ENCODE data around the gene NPIPA1. TPM values are rescaled to one million over a fixed set of nuclear protein-coding genes. Genes with fewer than 3 reads are reported as not detected.
A peak's percentile ranks its signal among the peaks of the same experiment; 100 is the strongest.
"Not testable (repeated sequence)": the region's sequence is repeated elsewhere in the genome, so short reads cannot be mapped to it uniquely, and the experiment has no call there.

NPIPA1 gene
- total and polyA plus RNA-seq, 4 donors = 62.2 to 212 (median 167) TPM

DNA sequence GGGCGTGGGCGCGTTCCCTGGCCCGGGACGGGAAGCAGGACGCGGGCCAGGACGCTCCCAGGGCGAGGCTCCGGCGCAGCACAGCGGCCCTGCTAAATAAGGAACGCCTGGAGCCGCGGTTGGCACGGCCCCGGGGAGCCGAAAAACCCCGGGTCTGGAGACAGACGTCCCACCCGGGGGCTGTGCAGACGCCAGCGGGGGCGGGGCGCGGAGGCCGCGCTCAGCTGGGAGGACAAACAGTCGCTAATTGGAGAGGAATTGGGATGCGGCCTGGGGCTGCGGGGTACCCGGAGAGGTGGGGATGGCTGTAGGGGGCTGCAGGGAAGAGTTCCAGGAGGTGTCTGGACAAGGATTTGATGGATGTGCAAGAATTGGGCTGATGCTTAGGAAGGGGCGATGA lies 25.3 kb upstream of the NPIPA1 start:
- not testable (repeated sequence) for H3K9me3 ChIP-seq (ENCODE audit: control insufficient read depth, insufficient read depth, low read length); H3K36me3 ChIP-seq (ENCODE audit: control insufficient read depth, insufficient read depth, low read length); DNase-seq (ENCODE audit: low read depth in 4 of 6, low spot score in 6 of 6); H3K27me3 ChIP-seq (ENCODE audit: control insufficient read depth, insufficient read depth, low read length); H3K27ac ChIP-seq (ENCODE audit: low read depth, low read length); H3K4me1 ChIP-seq (ENCODE audit: control insufficient read depth, insufficient read depth, low read length)
- H3K4me3 ChIP-seq (ENCODE audit: low read depth, low read length) = peak overlapping the region; percentile 24
- WGBS (ENCODE audit: insufficient coverage) = 0% methylated on average over 5 of the region's 33 CpGs

DNA sequence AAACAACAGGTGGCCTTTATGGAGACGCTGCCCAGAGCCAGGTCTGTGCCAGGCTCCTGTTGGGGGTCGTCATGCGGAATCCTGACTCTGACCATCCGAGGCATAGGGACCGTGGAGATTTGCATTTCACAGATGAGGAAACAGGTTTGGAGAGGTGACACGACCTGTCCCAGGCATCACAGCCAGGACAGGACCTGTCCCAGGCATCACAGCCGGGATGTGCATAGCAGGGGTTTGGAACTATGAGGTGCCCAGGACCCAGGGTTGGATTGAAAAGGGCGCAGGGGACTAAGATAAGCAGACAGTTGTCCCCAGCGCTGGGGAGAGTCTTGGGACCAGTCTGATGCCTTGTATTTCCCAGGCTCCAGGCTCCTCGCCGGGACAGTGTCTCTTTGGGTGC lies 24.7 kb upstream of the NPIPA1 start:
- no CpG with 5 or more reads among the region's 11 CpGs for WGBS (ENCODE audit: insufficient coverage)
- H3K4me3 ChIP-seq (ENCODE audit: low read depth, low read length); H3K9me3 ChIP-seq (ENCODE audit: control insufficient read depth, insufficient read depth, low read length): not testable (repeated sequence)

DNA sequence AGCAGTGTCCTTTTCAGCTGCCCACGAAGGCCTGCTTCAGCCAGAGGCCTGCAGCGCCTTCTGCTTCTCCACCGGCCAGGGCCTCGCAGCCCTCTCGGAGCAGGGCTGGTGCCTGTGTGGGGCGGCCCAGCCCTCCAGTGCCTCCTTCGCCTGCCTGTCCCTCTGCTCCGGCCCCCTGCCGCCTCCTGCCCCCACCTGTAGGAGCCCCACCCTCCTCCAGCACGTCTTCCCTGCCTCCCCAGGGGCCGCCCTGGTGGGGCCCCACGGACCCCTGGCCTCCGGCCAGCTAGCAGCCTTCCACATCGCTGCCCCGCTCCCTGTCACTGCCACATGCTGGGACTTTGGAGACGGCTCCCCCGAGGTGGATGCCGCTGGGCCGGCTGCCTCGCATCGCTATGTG lies 18.7 kb upstream of the NPIPA1 start:
- not testable (repeated sequence) for H3K36me3 ChIP-seq (ENCODE audit: control insufficient read depth, insufficient read depth, low read length); H3K9me3 ChIP-seq (ENCODE audit: control insufficient read depth, insufficient read depth, low read length); H3K27me3 ChIP-seq (ENCODE audit: control insufficient read depth, insufficient read depth, low read length); H3K4me1 ChIP-seq (ENCODE audit: control insufficient read depth, insufficient read depth, low read length); H3K4me3 ChIP-seq (ENCODE audit: low read depth, low read length); H3K27ac ChIP-seq (ENCODE audit: low read depth, low read length)
- peak in 1 of 6 donors; percentile 1 for DNase-seq (ENCODE audit: low read depth in 4 of 6, low spot score in 6 of 6)
- WGBS (ENCODE audit: insufficient coverage) = no CpG with 5 or more reads among the region's 21 CpGs

More for the DNA sequence above, 24.7 kb upstream of the NPIPA1 start:
- H3K27me3 ChIP-seq (ENCODE audit: control insufficient read depth, insufficient read depth, low read length); DNase-seq (ENCODE audit: low read depth in 4 of 6, low spot score in 6 of 6); H3K27ac ChIP-seq (ENCODE audit: low read depth, low read length); H3K4me1 ChIP-seq (ENCODE audit: control insufficient read depth, insufficient read depth, low read length); H3K36me3 ChIP-seq (ENCODE audit: control insufficient read depth, insufficient read depth, low read length): not testable (repeated sequence)

DNA sequence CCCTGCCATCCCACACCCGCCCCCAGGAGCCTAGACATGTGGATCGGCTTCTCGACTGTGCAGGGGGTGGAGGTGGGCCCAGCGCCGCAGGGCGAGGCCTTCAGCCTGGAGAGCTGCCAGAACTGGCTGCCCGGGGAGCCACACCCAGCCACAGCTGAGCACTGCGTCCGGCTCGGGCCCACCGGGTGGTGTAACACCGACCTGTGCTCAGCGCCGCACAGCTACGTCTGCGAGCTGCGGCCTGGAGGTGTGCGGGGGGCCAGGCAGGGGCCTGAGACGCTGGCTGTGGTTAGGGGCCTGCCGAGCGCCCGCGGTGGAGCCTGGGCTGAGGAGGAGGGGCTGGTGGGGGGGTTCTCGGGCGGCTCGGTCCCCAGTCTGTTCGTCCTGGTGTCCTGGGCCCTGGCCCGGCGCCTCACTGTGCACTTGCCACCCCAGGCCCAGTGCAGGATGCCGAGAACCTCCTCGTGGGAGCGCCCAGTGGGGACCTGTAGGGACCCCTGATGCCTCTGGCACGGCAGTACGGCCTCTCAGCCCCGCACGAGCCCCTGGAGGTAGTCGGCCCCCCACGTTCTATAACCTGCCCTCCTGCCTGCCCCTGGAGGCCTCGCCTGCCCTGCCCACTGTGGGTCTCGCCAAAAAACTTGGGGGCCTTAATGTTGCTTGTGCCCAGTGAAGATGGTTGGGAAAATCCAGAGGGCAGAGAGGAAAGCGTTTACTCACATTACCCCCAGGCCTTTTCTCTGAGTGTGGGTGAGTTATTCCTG lies 17.2 kb upstream of the NPIPA1 start:
- not testable (repeated sequence) for H3K27me3 ChIP-seq (ENCODE audit: control insufficient read depth, insufficient read depth, low read length); H3K9me3 ChIP-seq (ENCODE audit: control insufficient read depth, insufficient read depth, low read length); H3K4me3 ChIP-seq (ENCODE audit: low read depth, low read length); H3K4me1 ChIP-seq (ENCODE audit: control insufficient read depth, insufficient read depth, low read length); DNase-seq (ENCODE audit: low read depth in 4 of 6, low spot score in 6 of 6); H3K27ac ChIP-seq (ENCODE audit: low read depth, low read length); H3K36me3 ChIP-seq (ENCODE audit: control insufficient read depth, insufficient read depth, low read length)
- WGBS (ENCODE audit: insufficient coverage) = 87% methylated on average over 6 of the region's 41 CpGs

- not testable (repeated sequence) for H3K27ac ChIP-seq (ENCODE audit: low read depth, low read length); H3K27me3 ChIP-seq (ENCODE audit: control insufficient read depth, insufficient read depth, low read length); H3K36me3 ChIP-seq (ENCODE audit: control insufficient read depth, insufficient read depth, low read length); H3K9me3 ChIP-seq (ENCODE audit: control insufficient read depth, insufficient read depth, low read length); H3K4me3 ChIP-seq (ENCODE audit: low read depth, low read length); H3K4me1 ChIP-seq (ENCODE audit: control insufficient read depth, insufficient read depth, low read length); DNase-seq (ENCODE audit: low read depth in 4 of 6, low spot score in 6 of 6)
- WGBS (ENCODE audit: insufficient coverage) = no CpG with 5 or more reads among the region's 27 CpGs
These were observed 15.0 kb upstream of the NPIPA1 start for GRCh38 chr16:14922285-14922684.

DNA sequence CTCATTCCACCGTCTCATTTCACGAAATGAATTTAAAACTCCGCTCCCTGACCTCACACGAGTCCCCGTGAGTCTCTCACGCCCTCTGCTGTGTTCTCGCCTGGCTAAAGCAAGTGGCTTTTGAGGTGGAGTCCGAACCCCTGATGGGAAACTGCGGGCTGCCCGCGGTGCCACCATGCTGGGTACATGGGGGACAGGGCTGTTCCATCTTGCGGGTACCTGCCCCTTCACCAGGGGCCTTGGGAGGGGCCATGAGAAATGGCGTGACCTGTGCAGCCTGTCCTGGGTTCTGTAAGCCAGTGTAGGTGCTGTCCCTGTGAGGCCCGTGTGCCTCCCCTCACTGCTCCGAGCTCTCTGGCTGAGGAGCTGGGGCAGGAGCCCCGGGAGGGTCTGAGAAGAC lies 14.3 kb upstream of the NPIPA1 start:
- not testable (repeated sequence) for H3K4me3 ChIP-seq (ENCODE audit: low read depth, low read length); DNase-seq (ENCODE audit: low read depth in 4 of 6, low spot score in 6 of 6); H3K4me1 ChIP-seq (ENCODE audit: control insufficient read depth, insufficient read depth, low read length); H3K27ac ChIP-seq (ENCODE audit: low read depth, low read length); H3K9me3 ChIP-seq (ENCODE audit: control insufficient read depth, insufficient read depth, low read length); H3K27me3 ChIP-seq (ENCODE audit: control insufficient read depth, insufficient read depth, low read length)
- 100% methylated on average over 3 of the region's 16 CpGs for WGBS (ENCODE audit: insufficient coverage)
- H3K36me3 ChIP-seq (ENCODE audit: control insufficient read depth, insufficient read depth, low read length) = peaks cover 10% of the 10 kb centered on the region

- WGBS (ENCODE audit: insufficient coverage) = no CpG with 5 or more reads among the region's 31 CpGs
- H3K9me3 ChIP-seq (ENCODE audit: control insufficient read depth, insufficient read depth, low read length); H3K27ac ChIP-seq (ENCODE audit: low read depth, low read length); H3K4me1 ChIP-seq (ENCODE audit: control insufficient read depth, insufficient read depth, low read length); DNase-seq (ENCODE audit: low read depth in 4 of 6, low spot score in 6 of 6); H3K4me3 ChIP-seq (ENCODE audit: low read depth, low read length); H3K27me3 ChIP-seq (ENCODE audit: control insufficient read depth, insufficient read depth, low read length): not testable (repeated sequence)
- H3K36me3 ChIP-seq (ENCODE audit: control insufficient read depth, insufficient read depth, low read length) = peaks cover 13% of the 10 kb centered on the region
These were observed 13.7 kb upstream of the NPIPA1 start for GRCh38 chr16:14923394-14924088.

DNA sequence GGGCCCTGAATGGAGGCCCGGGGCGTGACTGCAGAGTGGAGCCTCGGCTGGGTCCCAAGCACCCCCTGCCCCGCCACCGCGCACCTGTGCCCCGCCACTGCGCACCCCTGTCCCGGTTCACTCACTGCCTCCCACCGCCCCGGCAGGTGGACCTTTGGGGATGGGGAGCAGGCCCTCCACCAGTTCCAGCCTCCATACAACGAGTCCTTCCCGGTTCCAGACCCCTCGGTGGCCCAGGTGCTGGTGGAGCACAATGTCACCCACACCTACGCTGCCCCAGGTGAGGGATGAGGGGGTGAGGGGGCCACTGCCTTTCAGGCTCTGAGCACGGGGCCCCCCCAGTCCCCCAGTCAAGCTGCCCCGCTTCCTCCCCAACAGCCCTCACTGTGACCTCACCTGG lies 12.9 kb upstream of the NPIPA1 start:
- no CpG with 5 or more reads among the region's 17 CpGs for WGBS (ENCODE audit: insufficient coverage)
- H3K27ac ChIP-seq (ENCODE audit: low read depth, low read length); H3K4me1 ChIP-seq (ENCODE audit: control insufficient read depth, insufficient read depth, low read length); H3K27me3 ChIP-seq (ENCODE audit: control insufficient read depth, insufficient read depth, low read length); H3K4me3 ChIP-seq (ENCODE audit: low read depth, low read length); DNase-seq (ENCODE audit: low read depth in 4 of 6, low spot score in 6 of 6); H3K9me3 ChIP-seq (ENCODE audit: control insufficient read depth, insufficient read depth, low read length): not testable (repeated sequence)
- peaks cover 13% of the 10 kb centered on the region for H3K36me3 ChIP-seq (ENCODE audit: control insufficient read depth, insufficient read depth, low read length)

GRCh38 chr16:14924982-14925381 lies 12.3 kb upstream of the NPIPA1 start:
- H3K36me3 ChIP-seq (ENCODE audit: control insufficient read depth, insufficient read depth, low read length) = peaks cover 11% of the 10 kb centered on the region
- WGBS (ENCODE audit: insufficient coverage) = no CpG with 5 or more reads among the region's 18 CpGs
- not testable (repeated sequence) for H3K27me3 ChIP-seq (ENCODE audit: control insufficient read depth, insufficient read depth, low read length); H3K4me3 ChIP-seq (ENCODE audit: low read depth, low read length); H3K4me1 ChIP-seq (ENCODE audit: control insufficient read depth, insufficient read depth, low read length); DNase-seq (ENCODE audit: low read depth in 4 of 6, low spot score in 6 of 6); H3K9me3 ChIP-seq (ENCODE audit: control insufficient read depth, insufficient read depth, low read length); H3K27ac ChIP-seq (ENCODE audit: low read depth, low read length)
